ENCODE data around the gene AURKAIP1.

Gene AURKAIP1

DNA sequence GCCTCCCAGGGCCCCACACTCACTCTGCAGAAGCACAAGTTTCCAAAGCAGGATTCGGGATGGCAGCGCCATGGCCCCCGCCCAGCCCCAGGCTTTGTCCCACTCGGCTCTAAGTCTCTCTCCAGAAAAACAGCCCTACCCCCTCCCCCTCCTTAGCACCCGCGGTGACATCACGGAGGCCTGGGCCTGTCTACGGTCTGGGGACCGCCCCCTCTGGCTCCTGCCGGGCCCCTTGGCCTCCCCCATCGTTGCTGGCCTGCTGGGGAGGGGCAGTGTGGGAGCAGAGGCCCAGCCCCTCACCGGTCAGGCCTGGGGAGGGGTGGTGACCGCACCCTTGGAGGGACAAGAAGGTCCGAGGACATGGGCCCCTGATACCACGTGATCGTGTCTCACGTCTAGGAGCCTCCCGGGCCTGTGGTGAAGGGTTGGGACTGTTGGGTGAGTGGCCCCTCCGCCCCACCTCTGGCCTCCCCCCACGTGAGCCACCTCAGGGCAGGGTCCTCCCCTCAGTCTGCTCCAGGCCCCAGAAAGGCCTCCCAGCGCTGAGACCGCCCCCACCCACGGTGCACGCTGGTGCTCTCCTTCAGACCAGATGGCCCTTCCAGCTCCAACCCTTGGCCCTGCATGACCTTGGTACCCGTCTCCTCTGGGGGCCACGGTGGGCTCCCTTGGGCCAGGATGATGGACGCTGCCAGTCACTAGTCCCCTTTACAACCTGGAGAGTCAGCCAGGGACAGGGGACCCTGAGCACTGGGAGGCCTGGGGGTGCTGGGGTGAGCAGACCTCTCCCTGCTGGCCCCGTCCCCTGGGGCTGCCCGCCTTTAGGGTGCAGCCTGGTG is 16.4 kb downstream of the AURKAIP1 start, which contains the start of gene MXRA8:
MXRA8 (minus strand) TSS at position 123 of the 839 bp plus-strand sequence; CDS start at position 72, 51 bp downstream.
- H3K79me2 ChIP-seq (ENCODE audit: low read length), result no peaks in the 10 kb centered on the region
- no peaks in the 10 kb centered on the region for H4K20me1 ChIP-seq (ENCODE audit: insufficient read depth, low read length)
- no peak within 1 kb of the TSS for H3K27ac ChIP-seq (ENCODE audit: low read length)
- no peaks in the 10 kb centered on the region for H3F3A ChIP-seq (ENCODE audit: insufficient read depth, low read length)
- no peak within 1 kb of the TSS for H3K4me3 ChIP-seq (ENCODE audit: low read length)
- H3K4me2 ChIP-seq (ENCODE audit: low read depth, low read length), result no peak within 1 kb of the TSS
- H3K9me2 ChIP-seq (replicated peaks; ENCODE audit: insufficient read depth, low read length), result no peaks in the 10 kb centered on the region
- H3K9me3 ChIP-seq (replicated peaks; ENCODE audit: insufficient read depth, low read length), result no peaks in the 10 kb centered on the region
- H3K9ac ChIP-seq (ENCODE audit: low read length), result no peak within 1 kb of the TSS
- no peak for DNase-seq
- no peak within 1 kb of the TSS for H2AFZ ChIP-seq (ENCODE audit: low read length)
- peaks cover 55% of the 10 kb centered on the region for H3K27me3 ChIP-seq (replicated peaks; ENCODE audit: insufficient read depth, low read length)
- no peaks in the 10 kb centered on the region for H3K36me3 ChIP-seq (replicated peaks; ENCODE audit: insufficient read depth, low read length)
- TF ChIP-seq, protein P1, sequence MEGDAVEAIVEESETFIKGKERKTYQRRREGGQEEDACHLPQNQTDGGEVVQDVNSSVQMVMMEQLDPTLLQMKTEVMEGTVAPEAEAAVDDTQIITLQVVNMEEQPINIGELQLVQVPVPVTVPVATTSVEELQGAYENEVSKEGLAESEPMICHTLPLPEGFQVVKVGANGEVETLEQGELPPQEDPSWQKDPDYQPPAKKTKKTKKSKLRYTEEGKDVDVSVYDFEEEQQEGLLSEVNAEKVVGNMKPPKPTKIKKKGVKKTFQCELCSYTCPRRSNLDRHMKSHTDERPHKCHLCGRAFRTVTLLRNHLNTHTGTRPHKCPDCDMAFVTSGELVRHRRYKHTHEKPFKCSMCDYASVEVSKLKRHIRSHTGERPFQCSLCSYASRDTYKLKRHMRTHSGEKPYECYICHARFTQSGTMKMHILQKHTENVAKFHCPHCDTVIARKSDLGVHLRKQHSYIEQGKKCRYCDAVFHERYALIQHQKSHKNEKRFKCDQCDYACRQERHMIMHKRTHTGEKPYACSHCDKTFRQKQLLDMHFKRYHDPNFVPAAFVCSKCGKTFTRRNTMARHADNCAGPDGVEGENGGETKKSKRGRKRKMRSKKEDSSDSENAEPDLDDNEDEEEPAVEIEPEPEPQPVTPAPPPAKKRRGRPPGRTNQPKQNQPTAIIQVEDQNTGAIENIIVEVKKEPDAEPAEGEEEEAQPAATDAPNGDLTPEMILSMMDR (IDR thresholded peaks at IDR 0.05; ENCODE audit: low read length), result no peak
- no peak for TF ChIP-seq EZH2phosphoT487 (IDR thresholded peaks at IDR 0.05; ENCODE audit: low read length)
- TF ChIP-seq EZH2 (optimal IDR thresholded peaks at IDR 0.05; ENCODE audit: low read depth, low read length), result no peak
- no peaks in the 10 kb centered on the region for H3K4me1 ChIP-seq (ENCODE audit: low read length)

GRCh38 chr1:1357871-1358432 is 17.1 kb downstream of the AURKAIP1 start:
- H3K9ac ChIP-seq (ENCODE audit: low read length), result no peak overlapping the region
- H2AFZ ChIP-seq (ENCODE audit: low read length), result no peak overlapping the region
- TF ChIP-seq EZH2phosphoT487 (IDR thresholded peaks at IDR 0.05; ENCODE audit: low read length) (no peak), EZH2 (optimal IDR thresholded peaks at IDR 0.05; ENCODE audit: low read depth, low read length) (no peak)
- TF ChIP-seq, protein P1 (IDR thresholded peaks at IDR 0.05; ENCODE audit: low read length), result no peak
- no peaks in the 10 kb centered on the region for H3K9me3 ChIP-seq (replicated peaks; ENCODE audit: insufficient read depth, low read length)
- H3K36me3 ChIP-seq (replicated peaks; ENCODE audit: insufficient read depth, low read length), result no peaks in the 10 kb centered on the region
- no peak for DNase-seq
- no peaks in the 10 kb centered on the region for H3F3A ChIP-seq (ENCODE audit: insufficient read depth, low read length)
- peaks cover 62% of the 10 kb centered on the region for H3K27me3 ChIP-seq (replicated peaks; ENCODE audit: insufficient read depth, low read length)
- H3K4me2 ChIP-seq (ENCODE audit: low read depth, low read length), result no peak overlapping the region
- no peak overlapping the region for H3K4me3 ChIP-seq (ENCODE audit: low read length)
- H3K27ac ChIP-seq (ENCODE audit: low read length), result no peak overlapping the region
- no peaks in the 10 kb centered on the region for H3K4me1 ChIP-seq (ENCODE audit: low read length)
- H3K79me2 ChIP-seq (ENCODE audit: low read length), result no peaks in the 10 kb centered on the region
- no peaks in the 10 kb centered on the region for H3K9me2 ChIP-seq (replicated peaks; ENCODE audit: insufficient read depth, low read length)
- no peaks in the 10 kb centered on the region for H4K20me1 ChIP-seq (ENCODE audit: insufficient read depth, low read length)

DNA sequence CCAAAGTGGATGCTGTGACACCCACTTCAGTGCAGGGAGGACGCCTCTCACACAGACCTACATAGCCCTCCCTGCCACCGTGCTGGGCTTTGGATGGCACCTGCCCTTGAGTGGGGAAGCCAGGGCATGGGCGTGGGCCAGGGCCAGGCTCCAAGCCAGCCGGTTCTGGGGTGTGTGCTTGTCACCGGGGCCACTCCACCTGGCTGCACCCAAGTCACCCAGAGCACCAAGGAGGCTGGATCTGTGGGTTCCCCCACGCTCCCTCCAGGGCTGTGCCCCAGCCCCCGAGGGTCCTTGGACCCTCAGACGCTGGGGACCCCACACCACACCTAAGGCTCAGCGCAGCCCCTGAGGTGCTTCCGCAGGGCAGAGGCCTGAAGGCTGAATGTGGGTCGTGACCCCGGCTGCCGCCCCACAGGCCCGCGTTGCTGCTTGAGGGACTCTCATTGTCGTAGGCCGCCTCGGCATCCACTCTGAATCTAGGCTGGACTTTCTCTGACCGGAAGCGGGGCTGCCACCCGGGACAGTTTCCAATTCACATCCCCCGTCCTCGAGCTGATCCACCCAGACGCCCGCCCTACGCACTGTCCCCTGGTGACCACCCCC is 18.1 kb downstream of the AURKAIP1 start:
- H3K9ac ChIP-seq (ENCODE audit: low read length), result no peak overlapping the region
- no peaks in the 10 kb centered on the region for H4K20me1 ChIP-seq (ENCODE audit: insufficient read depth, low read length)
- H3K79me2 ChIP-seq (ENCODE audit: low read length), result no peaks in the 10 kb centered on the region
- no peak for DNase-seq
- no peak for TF ChIP-seq EZH2 (optimal IDR thresholded peaks at IDR 0.05; ENCODE audit: low read depth, low read length)
- TF ChIP-seq, protein P1 (IDR thresholded peaks at IDR 0.05; ENCODE audit: low read length), result no peak
- TF ChIP-seq EZH2phosphoT487 (IDR thresholded peaks at IDR 0.05; ENCODE audit: low read length), result no peak
- H3K9me3 ChIP-seq (replicated peaks; ENCODE audit: insufficient read depth, low read length), result no peaks in the 10 kb centered on the region
- H2AFZ ChIP-seq (ENCODE audit: low read length), result no peak overlapping the region
- H3K4me3 ChIP-seq (ENCODE audit: low read length), result no peak overlapping the region
- H3K27ac ChIP-seq (ENCODE audit: low read length), result no peak overlapping the region
- H3K4me1 ChIP-seq (ENCODE audit: low read length), result no peaks in the 10 kb centered on the region
- H3K27me3 ChIP-seq (replicated peaks; ENCODE audit: insufficient read depth, low read length), result peaks cover 65% of the 10 kb centered on the region
- H3K36me3 ChIP-seq (replicated peaks; ENCODE audit: insufficient read depth, low read length), result no peaks in the 10 kb centered on the region
- H3K9me2 ChIP-seq (replicated peaks; ENCODE audit: insufficient read depth, low read length), result no peaks in the 10 kb centered on the region
- H3F3A ChIP-seq (ENCODE audit: insufficient read depth, low read length), result no peaks in the 10 kb centered on the region
- no peak overlapping the region for H3K4me2 ChIP-seq (ENCODE audit: low read depth, low read length)
